A204.1 (cell line): Measurements from ENCODE around the gene IGF2BP3.

Experiments used
- FAIRE-seq: peaks from 2 replicates; lab custom pipeline; 2012; peaks lifted over from hg19 to GRCh38; lab: Jason Lieb, UNC

IGF2BP3 gene

GRCh38 chr7:23373151-23374004, 96.9 kb downstream of the IGF2BP3 start:
- no peak for FAIRE-seq

- FAIRE-seq: no peak
These were observed 97.7 kb downstream of the IGF2BP3 start for GRCh38 chr7:23372611-23373010.

GRCh38 chr7:23371654-23372053, 98.6 kb downstream of the IGF2BP3 start:
- no peak for FAIRE-seq

- FAIRE-seq: no peak
These were observed 100.4 kb downstream of the IGF2BP3 start for GRCh38 chr7:23369695-23370404.

GRCh38 chr7:23369100-23369499, 101.2 kb downstream of the IGF2BP3 start:
- no peak for FAIRE-seq

- no peak for FAIRE-seq
These were observed 112.1 kb downstream of the IGF2BP3 start for GRCh38 chr7:23358152-23358674.

GRCh38 chr7:23357190-23358093, 112.8 kb downstream of the IGF2BP3 start:
- FAIRE-seq: peak; percentile 96

- no peak for FAIRE-seq
These were observed 113.6 kb downstream of the IGF2BP3 start for GRCh38 chr7:23356726-23357125.

- FAIRE-seq: no peak
These were observed 114.1 kb downstream of the IGF2BP3 start for GRCh38 chr7:23356168-23356567.

GRCh38 chr7:23353172-23353571, 117.1 kb downstream of the IGF2BP3 start:
- FAIRE-seq: no peak

GRCh38 chr7:23350466-23350865, 119.8 kb downstream of the IGF2BP3 start:
- FAIRE-seq: no peak

GRCh38 chr7:23349484-23350157, 120.7 kb downstream of the IGF2BP3 start:
- FAIRE-seq: no peak

GRCh38 chr7:23347682-23348180, 122.6 kb downstream of the IGF2BP3 start:
- FAIRE-seq: no peak

- FAIRE-seq: no peak
These were observed 123.1 kb downstream of the IGF2BP3 start for GRCh38 chr7:23347033-23347681.

GRCh38 chr7:23346316-23346715, 124.0 kb downstream of the IGF2BP3 start:
- no peak for FAIRE-seq

GRCh38 chr7:23345601-23346000, 124.7 kb downstream of the IGF2BP3 start:
- FAIRE-seq: no peak

- FAIRE-seq: no peak
These were observed 126.3 kb downstream of the IGF2BP3 start for GRCh38 chr7:23343806-23344475.

GRCh38 chr7:23343102-23343501, 127.2 kb downstream of the IGF2BP3 start:
- no peak for FAIRE-seq

- FAIRE-seq: no peak
These were observed 128.3 kb downstream of the IGF2BP3 start for GRCh38 chr7:23341846-23342598.

GRCh38 chr7:23338863-23339262, 131.4 kb downstream of the IGF2BP3 start:
- no peak for FAIRE-seq
